GM18870 (cell line): ENCODE data around the gene PNISR.

Source experiments
- ATAC-seq: cut with Tn5 transposase; IDR thresholded peaks from one replicate; pipeline ENCODE4 v1.9.1; 2021; ENCODE audit warnings: moderate library complexity; ENCODE audit not compliant: unreplicated experiment

PNISR gene

DNA sequence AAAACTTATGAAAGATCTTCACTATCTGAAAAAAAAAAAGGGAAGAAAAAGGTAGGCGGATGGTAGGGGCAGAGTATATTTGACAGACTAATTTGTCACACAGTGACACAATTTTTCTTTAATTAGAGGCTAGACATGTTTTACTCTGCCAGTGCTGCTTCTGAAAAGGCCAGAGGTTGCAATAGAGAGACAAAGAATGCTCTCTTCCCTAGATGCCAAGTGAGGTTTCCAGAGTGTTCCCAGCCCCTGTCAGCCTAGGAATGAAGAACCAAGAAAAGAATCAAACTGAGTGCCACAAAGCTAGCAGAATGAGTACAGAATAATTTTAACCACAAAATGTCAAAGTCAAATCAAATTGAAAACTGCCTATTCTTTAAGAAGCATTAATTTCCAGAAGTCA is 13.0 kb downstream of the PNISR start:
- ATAC-seq = no peak

DNA sequence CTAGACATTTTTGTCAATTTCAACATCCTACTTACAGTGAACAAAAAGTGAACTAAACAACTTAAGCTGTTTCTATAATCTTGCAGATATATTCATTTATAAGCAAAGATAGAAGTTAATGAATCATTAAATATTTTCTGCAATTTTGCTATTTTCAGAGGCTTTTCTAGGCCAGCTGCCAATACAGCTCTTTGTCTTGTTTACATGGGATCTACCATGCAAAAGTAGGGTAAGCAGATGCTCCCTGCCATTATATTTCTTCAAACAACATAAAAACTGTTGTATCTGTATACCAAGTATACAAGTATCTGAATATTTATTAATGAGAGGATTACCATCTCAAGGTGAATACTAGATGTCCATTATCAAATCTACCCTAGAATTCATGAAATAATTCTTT is 15.4 kb downstream of the PNISR start:
- no peak for ATAC-seq

DNA sequence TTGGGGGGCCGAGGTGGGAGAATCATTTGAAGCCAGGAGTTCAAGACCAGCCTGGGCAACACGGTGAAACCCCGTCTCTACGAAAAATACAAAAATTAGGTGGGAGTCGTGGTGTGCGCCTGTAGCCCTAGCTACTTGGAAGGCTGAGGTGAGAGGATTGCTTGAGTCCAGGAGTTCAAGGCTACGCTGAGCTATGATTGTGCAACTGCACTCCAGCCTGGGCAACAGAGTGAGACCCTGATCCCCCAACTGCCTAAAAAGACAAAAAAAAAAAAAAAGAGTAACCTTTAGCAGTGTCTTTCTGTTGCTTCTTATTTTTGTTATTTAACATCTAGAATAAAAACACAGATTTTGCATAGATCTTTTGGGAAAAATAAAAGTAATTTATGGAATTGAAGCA is 18.0 kb downstream of the PNISR start:
- no peak for ATAC-seq

DNA sequence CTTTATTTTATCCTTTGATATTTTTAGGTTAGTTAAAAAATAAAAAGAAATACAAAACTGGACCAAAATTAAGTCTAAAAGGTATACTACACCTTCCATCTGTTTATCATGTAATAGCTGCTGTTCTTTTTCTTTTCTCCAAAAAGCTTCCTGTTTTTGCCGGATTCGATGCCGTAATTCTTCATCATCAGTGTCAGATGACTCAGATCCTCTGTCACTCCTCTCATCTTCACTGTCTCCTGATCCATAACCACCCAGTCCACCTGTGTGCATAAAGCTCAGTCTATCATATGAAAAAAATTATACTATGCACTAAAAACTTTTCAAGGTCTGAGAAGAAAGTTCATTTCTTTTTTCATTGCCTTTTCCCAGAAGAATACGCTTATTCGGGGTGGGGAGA is 22.7 kb downstream of the PNISR start:
- no peak for ATAC-seq

DNA sequence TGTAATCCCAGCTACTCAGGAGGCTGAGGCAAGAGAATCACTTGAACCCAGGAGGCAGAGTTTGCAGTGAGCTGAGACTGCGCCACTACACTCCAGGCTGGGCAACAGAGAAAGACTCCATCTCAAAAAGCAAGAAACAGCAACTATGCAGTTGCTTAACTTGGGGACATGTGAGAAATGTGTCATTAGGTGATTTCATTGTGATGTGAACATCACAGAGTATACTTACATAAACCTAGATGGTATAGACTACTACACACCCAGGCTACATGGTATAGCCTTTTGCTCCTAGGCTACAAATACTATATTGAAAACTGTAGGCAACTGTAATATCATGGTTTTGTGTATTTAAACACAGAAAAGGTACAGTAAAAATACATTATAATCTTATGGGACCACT is 27.8 kb downstream of the PNISR start:
- ATAC-seq = no peak

DNA sequence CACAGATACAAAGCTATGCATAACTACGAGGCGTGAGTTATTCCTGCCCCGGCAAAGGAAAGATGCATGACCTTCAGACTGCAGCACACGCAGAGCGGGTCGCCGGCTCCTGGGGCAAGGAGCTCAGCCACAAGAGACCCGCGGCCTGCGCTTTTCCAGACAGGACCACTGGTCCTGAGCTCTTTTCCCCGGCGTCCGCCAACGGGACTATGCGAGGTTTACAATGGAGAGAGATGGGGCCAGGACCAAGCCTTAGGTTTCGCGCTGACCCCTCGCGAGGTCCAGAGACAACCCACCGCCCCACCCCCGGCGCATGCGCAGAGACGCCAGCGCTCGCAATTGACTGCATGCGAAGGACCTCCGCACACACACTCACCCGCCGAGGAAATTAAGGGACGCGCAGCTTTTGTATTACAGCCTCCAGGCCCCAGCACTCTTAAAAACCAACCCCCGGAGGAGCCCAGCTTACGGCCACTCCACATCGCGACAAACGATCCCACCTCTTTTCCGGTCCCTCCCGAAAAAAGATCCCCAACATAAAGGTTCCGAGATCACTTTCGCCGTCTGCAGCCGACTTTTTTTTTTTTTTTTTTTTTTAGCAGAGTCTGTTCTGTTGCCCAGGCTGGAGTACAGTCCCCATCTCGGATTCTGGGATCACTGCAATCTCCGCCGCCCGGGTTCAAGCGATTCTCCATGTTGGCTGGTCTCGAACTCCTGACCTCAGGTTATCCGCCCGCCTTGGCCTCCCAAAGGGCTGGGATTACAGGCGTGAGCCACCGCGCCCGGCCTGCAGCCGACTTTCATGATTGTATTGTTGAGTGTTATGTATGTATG is 31.2 kb downstream of the PNISR start, which contains the start of gene COQ3:
COQ3 (minus strand) TSS at position 498 of the 834 bp plus-strand sequence; CDS start at position 482, 16 bp downstream.
- ATAC-seq = peak; percentile 70

DNA sequence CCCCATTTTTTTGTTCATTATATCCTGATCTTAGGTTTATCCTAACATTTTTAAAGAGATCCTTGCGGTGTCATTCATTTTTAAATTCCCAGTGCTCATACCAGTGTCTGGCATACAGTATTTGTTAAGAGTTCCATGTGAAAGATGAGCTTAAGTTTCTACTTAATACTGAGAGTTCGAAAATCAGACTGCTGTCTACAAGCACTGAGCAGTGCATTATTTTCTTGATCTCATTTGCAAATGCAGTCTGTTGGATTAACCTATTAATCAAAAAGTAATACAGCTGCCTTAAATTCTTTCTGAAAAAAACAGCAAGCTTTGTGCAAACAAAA is 31.8 kb downstream of the PNISR start:
- peak; percentile 27 for ATAC-seq

DNA sequence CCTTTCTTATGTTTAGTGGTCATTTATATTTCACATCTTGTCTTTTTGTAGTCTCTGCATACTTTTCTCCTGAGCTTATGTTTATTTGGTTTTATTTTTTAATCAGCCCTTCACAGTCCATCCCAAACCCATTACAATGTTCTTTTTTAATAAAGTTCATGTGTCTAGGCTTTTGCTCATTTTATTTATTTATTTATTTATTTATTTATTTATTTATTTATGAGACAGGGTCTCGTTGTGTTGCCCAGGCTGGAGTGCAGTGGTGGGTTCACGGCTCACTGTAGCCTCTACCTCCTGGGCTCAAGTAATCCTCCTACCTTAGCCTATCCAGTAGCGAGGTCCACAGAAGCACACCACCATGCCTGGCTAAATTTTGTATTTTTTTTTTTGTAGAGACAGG is 34.2 kb downstream of the PNISR start:
- ATAC-seq = no peak

DNA sequence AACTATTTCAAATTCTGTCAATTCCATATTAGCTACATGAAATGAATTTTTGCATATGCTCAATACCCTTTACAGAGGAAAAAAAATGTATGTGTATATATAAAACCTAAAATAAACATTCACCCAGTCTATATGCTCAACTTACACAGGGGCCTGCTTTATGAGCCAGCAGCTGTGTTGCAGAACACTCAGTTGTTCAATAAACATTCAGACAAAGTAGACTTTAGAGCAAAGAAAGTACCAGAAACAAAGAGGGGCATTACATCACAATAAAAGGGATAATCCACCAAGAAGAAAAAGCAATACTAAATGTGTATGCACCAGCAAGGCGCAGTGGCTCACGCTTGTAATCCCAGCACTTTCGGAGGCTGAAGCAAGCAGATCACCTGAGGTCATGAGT is 40.6 kb downstream of the PNISR start:
- no peak for ATAC-seq

DNA sequence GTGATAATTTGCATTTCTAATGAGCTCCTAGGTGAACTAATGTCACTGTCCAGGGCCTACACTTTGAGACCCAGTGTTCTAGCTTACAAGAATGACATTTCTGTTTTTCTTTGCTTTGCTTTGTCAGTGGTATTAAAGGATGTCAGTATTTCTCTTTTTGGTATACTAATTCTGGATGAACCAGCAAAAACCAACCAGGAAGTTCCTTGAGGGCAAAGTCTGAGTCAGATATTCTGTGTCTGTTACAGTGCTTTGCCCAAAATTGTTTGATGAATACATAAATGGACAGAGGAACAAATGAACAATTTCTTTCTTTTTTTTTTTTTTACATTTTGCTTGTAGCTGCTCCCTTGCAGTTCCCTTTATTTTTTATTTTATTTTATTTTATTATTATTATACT is 46.5 kb downstream of the PNISR start:
- ATAC-seq = no peak

DNA sequence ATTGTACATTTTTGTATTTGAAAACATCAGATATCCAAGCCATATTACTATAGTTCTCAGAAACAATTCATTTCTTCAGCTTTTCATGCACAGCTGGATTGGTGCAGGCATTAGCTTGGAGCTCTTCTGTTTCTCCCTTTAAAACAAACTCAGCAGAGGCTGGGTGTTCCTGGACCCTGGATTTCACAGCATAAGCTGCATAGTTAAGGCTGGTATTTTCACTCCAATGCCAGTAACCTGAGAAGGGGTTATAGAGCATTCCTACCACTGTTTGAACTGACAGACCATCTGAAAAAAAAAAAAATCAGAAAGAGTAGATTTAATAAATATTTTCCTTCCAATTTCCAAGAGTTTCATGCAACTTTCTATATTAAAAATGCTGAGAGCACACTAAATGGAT is 55.6 kb downstream of the PNISR start:
- no peak for ATAC-seq

DNA sequence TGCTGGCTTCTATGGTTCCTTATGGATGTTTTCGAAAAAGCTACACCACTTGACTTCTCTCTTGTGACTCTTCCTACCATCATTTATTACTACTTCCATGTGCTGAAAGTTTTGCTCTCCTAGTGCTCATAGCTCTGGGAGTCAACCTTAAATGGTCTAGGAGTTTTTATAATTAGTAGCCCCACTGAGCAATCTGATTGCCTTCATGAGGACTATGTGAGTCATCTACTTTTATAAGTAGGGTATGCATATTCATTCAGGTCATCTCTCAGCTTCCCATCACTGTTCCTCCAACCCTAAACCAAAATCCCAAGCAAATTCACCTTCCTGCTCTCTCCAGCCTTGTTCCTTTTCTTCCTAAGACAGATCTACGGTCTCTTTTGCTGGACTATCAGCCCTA is 58.3 kb downstream of the PNISR start:
- no peak for ATAC-seq

DNA sequence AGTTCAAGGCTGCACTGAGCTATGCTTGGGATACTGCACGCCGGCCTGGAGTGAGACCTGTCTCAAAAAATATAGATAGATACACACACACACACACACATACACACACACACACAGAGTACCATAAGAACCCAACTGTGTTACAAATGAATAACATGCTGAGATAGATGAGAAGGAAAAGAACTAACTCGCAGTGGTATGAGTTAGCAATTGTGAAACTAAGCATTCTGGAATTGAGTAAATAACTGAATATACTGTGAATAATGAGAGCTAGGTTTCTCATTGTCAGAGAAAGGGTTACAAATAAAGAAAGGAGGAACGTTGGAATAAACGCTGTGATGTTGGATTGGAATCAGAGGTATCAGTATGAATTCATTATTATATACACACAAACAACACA is 61.1 kb downstream of the PNISR start:
- ATAC-seq = peak; percentile 93

DNA sequence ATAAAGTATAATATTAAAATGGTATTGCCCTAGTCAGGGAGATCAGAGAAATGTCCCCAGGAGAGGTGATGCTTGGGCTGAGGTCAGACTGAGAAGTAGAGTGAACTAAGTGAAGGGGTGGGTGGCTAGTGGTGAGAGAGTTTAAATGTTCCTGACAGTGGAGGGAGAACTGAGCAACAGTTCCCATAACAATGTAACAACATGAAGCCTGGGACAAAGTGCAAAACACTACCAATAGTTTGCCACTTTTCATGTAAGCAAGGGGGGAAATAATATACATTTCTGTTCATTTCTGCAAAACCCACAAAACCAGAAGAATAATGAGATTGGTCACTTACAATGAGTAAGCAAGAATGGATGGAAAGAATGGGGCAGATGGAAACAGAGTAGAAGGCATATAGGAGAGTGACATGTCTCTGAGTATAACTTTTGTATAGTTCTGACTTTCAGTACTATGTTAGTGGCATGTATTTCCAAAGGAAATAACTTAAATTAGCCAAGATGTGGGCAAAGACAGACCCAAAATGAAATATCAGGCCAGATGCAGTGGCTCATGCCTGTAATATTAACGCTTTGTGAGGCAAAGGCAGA is 62.3 kb downstream of the PNISR start:
- peak; percentile 44 for ATAC-seq

DNA sequence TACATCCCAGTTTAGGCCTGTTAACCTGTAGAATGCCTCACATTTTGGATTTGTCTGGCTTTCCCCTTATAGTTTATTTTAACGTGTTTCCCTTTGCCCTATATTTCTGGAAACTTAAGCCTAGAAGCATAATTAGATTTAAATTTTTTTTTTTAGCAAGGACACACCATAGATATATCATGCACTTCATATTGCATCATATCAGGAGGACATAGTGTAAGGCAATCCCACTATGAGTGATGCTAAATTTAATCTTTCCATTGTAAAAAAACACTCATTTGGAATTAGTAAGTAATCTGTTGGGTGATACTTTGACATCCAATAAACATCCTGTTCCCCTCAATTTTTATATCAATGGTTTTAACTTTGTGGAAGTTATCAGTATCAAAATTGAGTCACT is 65.3 kb downstream of the PNISR start:
- no peak for ATAC-seq

DNA sequence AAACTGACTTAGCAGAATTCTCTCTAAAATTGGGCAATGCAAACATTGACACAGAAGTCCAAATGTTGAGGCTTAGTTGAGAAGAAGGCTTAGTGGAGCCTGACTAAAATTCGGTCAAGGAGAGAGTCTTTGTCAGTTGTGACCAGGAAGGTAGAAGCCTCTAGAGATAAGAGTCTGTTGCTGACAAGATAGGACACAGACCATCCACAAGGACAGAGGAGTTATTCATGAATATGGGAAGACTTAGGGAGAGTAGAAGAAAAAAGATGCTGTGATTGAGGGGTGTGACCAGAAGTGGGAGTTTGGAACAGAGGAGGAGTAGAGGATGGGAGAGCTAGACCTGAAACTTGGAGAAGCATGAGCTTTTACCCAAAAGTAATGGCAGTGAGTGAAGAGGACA is 68.5 kb downstream of the PNISR start:
- no peak for ATAC-seq

DNA sequence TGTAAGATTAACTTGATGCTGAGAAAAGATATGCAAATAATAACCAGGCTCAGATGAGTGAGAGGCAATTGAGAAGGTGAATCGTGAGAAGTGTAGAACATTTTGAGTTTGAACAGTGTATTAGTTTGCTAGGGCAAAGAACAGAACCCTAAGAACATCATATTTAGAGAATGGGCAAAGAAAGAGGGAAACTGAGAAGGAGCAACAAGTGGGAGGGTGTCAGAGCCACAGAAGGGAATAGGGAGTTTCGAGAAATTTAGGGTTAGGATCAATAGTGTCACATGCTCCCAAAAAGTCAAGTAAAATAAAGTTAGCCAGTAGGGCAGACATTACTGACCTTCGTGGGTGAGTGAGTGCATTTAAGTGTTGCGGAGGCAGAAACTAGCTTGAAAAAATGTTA is 70.1 kb downstream of the PNISR start:
- ATAC-seq = no peak

DNA sequence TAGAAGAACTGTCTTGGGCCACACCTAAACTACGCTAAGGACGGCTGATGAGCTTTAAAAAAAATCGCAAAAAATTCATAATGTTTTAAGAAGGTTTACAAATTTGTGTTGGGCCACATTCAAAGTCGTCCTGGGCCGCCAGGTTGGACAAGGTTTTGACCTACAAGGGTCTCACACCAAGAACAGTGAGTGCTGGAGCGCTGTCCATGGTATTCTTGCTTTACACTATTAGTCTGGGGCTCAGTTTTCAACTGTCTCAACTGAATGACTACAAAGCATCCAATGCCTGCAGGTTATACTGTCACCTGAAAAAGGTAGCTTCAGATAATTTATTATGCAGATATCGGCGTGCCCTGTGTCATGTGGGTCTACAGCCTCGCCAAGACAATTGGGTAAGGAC is 72.0 kb downstream of the PNISR start:
- no peak for ATAC-seq

DNA sequence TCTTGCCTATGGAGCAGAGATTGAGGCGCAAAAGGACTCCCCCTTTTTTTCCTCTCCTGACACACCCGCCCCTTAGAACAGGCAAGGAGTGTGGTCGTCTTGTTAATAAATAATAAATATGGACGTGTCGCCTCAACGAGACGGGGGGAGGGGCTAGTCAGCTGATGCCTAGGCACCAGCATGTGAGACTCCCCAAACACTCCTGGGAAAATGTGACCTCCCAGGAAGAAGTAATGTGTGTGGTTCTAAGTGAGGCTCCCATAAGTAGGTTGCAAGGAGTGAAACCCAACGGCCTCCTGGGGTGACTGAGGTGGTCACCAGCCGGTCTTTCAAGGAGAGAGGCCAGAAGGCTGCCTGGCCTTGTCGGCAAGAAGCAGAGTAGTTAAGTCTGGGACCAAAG is 74.5 kb downstream of the PNISR start:
- no peak for ATAC-seq

DNA sequence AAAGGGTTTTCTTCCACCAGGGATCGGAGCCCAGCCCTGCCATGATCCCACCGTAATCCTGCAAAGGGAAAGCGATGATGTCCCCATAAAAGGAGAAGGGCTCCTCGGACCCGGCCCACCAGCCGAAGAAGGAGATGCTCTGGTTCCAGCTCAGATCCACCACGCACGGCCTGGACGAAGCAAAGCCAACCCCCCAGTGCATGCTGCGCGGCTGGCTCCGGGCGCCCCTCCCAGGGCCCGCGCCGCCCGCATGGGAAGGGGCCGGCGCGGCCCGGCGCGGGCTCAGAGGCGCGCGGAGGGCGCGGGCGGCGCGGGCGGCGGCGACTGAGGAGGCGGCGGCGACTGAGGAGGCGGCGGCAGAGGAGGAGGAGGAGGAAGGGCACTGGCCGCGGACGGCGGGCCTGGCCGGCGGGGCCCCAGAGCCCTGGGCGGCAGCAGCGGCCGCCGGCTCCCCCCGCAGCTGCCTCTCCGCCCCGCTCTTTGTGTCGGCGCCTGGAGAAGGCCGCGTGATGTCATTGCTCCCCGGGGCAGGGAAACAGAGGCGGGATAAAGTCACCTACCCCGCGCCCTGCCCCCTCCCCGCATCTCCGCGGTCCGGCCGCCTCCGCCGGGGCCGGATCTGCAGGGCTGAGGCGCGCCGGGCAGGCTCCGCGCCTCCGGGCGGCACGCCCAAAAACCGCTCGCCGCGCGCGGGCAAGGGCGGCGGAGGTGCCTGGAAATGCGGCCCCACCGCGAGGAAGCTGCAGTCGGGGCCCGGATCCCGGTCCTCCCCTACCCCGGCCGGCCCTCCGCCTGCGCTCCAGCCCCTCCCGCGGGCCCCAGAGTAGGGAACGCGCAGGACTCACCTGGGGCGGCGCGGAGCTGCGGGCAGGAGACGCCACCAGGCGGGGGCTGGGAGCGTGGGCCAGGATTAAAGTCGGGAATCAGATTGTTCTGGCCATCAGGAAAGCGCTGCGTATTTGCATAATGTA is 75.7 kb downstream of the PNISR start, which contains the start of gene FAXC:
FAXC (minus strand) TSS at position 504 of the 971 bp plus-strand sequence; CDS start at position 202, 302 bp downstream.
- ATAC-seq = no peak
